Measurements from ENCODE around the gene INAVA.

Gene INAVA, protein sequence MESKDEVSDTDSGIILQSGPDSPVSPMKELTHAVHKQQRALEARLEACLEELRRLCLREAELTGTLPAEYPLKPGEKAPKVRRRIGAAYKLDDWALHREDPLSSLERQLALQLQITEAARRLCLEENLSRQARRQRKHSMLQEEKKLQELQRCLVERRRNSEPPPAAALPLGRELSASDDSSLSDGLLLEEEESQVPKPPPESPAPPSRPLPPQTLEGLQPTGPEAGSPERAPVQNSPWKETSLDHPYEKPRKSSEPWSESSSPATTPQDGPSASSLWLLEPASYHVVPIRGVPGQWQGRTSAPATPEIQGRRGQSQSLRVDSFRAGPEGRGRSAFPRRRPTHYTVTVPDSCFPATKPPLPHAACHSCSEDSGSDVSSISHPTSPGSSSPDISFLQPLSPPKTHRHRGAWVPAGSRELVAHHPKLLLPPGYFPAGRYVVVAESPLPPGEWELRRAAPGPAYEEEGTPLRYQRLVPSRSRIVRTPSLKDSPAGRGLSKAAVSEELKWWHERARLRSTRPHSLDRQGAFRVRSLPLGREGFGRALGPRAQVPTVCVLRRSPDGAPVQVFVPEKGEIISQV

GRCh38 chr1:200894712-200895442, at the start of gene INAVA:
INAVA (plus strand) TSS chr1:200894900; CDS start chr1:200898401, 3,501 bp downstream.
- DNase-seq (ENCODE audit: low spot score): peak; percentile 36

GRCh38 chr1:200845360-200845759, 49.3 kb upstream of the INAVA start:
- DNase-seq (ENCODE audit: low spot score): no peak

DNA sequence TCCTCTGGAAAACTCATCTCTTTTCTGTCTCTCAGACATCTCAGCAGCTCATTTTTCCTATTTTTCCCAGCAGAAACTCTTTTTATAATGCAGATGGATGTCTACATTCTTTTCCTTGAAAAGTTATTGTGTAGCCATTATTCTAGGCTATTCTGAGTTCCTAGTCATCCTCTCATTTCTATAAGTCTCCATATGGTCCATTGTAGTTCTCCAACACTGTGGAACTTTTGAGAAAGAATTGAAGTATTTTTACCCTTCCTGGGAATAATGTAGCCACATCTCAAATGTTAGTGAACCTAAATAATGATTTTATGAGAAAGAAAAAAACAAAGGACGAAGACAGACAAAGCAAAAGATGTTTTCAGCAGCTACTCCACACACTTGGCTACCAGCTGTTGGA, 48.3 kb upstream of the INAVA start:
- no peak for DNase-seq (ENCODE audit: low spot score)

DNA sequence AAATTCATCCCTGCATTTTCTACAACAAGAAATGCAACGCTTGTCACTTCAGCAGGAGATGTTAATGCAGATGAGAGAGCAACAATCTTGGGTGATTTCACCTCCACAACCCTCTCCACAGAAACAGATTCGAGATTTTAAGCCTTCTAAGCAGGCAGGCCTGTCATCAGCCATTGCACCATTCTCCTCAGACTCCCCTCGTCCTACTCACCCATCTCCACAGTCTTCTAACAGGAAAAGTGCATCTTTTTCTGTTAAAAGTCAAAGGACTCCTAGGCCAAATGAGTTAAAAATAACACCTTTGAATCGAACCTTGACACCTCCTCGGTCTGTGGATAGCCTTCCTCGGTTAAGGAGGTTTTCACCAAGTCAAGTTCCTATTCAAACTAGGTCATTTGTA, 45.3 kb upstream of the INAVA start:
- no peak for DNase-seq (ENCODE audit: low spot score)

- no peak for DNase-seq (ENCODE audit: low spot score)
Observed at GRCh38 chr1:200850554-200850953, 44.1 kb upstream of the INAVA start.

DNA sequence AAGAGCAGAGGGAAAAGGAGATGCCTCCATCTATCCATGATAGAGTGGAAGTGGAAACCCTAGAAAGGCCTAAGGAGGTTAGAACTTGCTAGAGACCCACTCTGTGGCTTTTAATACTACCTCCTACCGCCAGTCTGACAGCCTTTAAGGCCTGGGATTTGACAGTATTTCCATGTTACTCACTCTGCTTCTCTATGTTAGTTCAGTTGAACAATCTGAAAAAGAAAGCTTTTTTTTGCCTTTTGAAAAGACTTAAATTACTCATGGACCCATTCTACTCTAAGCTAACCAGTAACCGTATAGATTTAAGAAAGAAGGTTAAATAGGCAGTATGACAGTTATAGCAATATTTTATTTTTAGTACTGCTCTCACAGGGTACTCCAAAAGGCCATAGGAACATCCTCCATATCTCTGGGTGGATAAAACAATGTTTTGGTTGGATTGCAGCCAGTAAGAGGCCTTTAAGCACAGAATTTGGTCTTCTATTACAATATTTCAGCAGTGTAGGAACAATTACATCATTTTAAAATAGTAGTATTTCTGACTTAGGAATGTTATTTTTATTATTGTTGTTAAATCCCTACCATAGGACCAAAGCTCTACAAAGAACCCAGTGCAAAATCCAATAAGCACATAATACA, 37.9 kb upstream of the INAVA start:
- DNase-seq (ENCODE audit: low spot score): no peak

- DNase-seq (ENCODE audit: low spot score): no peak
Observed at GRCh38 chr1:200857804-200858203, 36.9 kb upstream of the INAVA start.

- DNase-seq (ENCODE audit: low spot score): no peak
Observed at GRCh38 chr1:200861937-200862647, 32.6 kb upstream of the INAVA start.

- DNase-seq (ENCODE audit: low spot score): no peak
Observed at GRCh38 chr1:200862713-200863415, 31.8 kb upstream of the INAVA start.

DNA sequence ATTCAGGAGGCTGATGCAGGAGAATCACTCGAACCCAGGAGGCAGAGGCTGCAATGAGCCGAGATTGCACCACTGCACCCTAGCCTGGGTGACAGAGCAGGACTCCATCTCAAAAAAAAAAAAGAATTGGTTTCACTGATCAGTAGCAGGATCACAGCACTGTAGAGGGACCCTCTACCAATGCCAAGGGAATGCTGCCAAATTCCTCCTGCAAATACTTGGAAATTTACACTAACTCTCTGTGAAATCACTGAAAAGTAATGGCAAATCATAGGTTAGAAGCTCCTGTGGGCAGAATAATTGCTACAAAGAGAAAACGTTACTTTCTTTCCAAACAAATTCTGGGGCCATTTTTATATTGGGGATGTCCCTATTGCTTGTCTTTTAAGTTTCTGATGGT, 28.6 kb upstream of the INAVA start:
- DNase-seq (ENCODE audit: low spot score): no peak

GRCh38 chr1:200866521-200866920, 28.2 kb upstream of the INAVA start:
- DNase-seq (ENCODE audit: low spot score): no peak

DNA sequence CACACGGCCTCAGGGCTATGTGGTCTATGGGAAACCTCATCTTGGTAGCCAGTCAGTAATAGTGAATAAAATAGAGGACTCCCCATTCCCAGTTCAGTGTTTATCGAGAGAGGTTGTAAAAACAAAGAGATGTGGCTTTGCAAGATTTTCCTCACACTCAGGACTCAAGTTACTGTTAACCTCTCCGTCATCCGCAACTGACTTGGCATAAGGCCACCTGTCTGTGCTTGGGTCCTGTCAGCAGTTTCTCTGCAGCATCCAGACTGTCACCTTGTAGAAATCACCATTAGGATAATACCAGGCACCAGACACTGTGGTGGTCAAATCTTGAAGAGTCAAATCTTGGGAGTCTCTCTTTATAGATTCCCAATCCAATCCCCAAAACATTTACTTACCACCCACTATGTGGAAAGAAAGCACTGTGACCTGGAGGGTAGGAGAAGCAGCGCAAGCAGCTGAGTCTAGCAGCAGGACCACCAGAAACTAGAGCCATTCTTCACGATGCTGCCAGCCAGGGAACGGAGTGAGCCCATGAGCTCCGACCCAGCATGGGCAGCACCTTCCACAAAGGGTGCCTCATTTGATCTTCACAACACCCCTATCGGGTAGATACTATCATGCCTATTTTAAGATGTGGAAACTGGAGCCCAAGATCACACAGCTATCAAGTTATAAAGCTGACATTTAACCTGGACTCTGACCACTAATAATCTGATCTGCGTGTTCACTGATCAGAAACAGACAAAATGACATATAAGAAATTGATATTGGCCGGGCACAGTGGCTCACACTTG, 27.5 kb upstream of the INAVA start:
- no peak for DNase-seq (ENCODE audit: low spot score)

DNA sequence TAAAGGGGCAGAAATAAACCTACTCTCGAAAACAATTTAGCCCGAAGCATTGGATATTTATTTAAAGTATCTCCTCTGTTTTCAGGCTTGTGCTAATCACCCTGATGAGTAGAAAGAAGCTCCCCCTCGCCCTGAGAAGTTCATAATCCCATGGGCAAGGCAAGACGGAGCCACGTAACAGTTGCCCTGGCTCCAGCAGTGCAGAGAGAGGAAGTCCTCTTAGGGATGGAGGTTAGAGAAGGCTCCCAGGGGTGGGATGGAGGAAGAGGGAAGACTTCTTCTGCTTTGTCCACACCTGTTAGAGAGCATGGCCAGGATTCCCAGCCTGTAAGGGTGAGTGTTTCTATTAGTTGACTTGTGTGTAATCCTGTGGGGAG, 25.3 kb upstream of the INAVA start:
- no peak for DNase-seq (ENCODE audit: low spot score)

GRCh38 chr1:200869753-200870391, 24.8 kb upstream of the INAVA start:
- no peak for DNase-seq (ENCODE audit: low spot score)

GRCh38 chr1:200872446-200873115, 22.1 kb upstream of the INAVA start, which contains the start of gene GPR25:
GPR25 (plus strand) TSS chr1:200872981; CDS start chr1:200873038, 57 bp downstream.
- DNase-seq (ENCODE audit: low spot score): no peak

- DNase-seq (ENCODE audit: low spot score): no peak
Observed at GRCh38 chr1:200873116-200873670, 21.5 kb upstream of the INAVA start.

DNA sequence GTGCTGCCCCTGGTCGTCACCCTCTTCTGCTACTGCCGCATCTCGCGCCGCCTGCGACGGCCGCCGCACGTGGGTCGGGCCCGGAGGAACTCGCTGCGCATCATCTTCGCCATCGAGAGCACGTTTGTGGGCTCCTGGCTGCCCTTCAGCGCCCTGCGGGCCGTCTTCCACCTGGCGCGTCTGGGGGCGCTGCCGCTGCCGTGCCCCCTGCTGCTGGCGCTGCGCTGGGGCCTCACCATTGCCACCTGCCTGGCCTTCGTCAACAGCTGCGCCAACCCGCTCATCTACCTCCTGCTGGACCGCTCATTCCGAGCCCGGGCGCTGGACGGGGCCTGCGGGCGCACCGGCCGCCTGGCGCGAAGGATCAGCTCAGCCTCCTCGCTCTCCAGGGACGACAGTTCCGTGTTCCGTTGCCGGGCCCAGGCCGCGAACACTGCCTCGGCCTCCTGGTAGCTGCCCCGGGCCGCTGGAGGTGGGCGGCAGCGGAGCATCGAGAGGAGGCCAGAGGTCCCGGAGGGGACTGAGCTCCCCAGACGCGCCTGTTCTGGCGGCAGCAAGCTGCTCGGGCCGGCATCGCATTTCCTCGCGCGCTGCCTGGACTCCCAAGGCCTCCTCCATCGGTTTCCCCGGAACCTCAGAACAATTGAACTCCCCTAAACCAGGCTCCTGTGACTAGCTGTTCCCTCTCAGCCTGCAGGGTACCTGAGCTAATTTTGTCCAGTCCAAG, 20.9 kb upstream of the INAVA start:
- DNase-seq (ENCODE audit: low spot score): no peak

DNA sequence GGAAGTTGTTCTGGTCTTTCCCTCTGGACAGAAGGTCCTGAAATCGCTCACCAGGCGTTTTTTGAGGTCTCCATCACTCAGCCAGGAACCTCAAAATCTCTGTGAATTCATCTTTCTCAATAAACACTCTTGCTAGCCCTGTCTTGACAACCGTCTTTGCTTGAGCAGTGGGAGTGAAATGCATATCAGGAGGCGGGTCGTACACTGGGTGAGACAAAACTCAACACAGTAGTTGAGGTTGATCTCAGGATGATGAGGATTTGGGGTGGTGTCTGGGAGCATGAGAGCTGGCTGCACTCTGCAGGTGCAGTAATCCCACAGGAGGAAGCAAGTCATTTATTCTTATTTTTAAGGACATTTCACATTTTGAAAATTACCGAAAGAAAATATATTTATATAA, 20.0 kb upstream of the INAVA start:
- DNase-seq (ENCODE audit: low spot score): no peak

Measured in D341Med (cell line).